Measurements from ENCODE around the gene CHID1.

The CHID1 gene

GRCh38 chr11:818396-819128 is 92.0 kb downstream of the CHID1 start, which contains the start of gene PNPLA2:
Gene PNPLA2, plus strand, starts transcription at chr11:818914. Its CDS starts 805 bp downstream, at chr11:819719.
- peak within 1 kb of the TSS; percentile 92 for H3K4me3 ChIP-seq (ENCODE audit: low read length)
- H3K27ac ChIP-seq (ENCODE audit: low read depth, low read length), result peak within 1 kb of the TSS; percentile 37; the same call in 1 of the 2 replicates
- no peaks in the 10 kb centered on the region for H3K27me3 ChIP-seq (ENCODE audit: insufficient read depth, low read length)
- H3K36me3 ChIP-seq (ENCODE audit: insufficient read depth, low read length), result peaks cover 9% of the 10 kb centered on the region
- no peaks in the 10 kb centered on the region for H3K4me1 ChIP-seq (ENCODE audit: insufficient read depth, low read length)
- H3K9me3 ChIP-seq (ENCODE audit: insufficient read depth, low read depth, low read length), result no peaks in the 10 kb centered on the region
- 62% methylated on average over 20 of the region's 20 CpGs for WGBS
- peak within 1 kb of the TSS; percentile 79 for H3K9ac ChIP-seq (ENCODE audit: low read depth, low read length)

Data from HUES64 (cell line).